ENCODE measurements around the gene NSUN2. TPM values are rescaled to one million over a fixed set of nuclear protein-coding genes. Genes with fewer than 3 reads are reported as not detected.

The NSUN2 gene
- total and polyA plus RNA-seq, 2 donors (not counting 3 experiments of a cell fraction or from before 2014, with no cell fraction given): 53.7 to 73.0 TPM

GRCh38 chr5:6604341-6604740, 28.5 kb downstream of the NSUN2 start:
- Histone ChIP-seq H3K36me3 (ENCODE audit: control insufficient read depth in 2 of 2, extremely low read depth in 1 of 2, insufficient read depth in 2 of 2, low read length in 2 of 2) (peaks cover 46 to 48% of the 10 kb centered on the region in 2 experiments), H3K4me3 (replicated peaks in 1 of 3; ENCODE audit: insufficient read depth in 1 of 3, low read depth in 1 of 3, low read length in 3 of 3) (no peak overlapping the region), H3K27ac (ENCODE audit: insufficient read depth, low read depth, low read length) (no peak overlapping the region), H3K4me1 (ENCODE audit: control insufficient read depth, extremely low read depth, insufficient read depth, low read length) (no peaks in the 10 kb centered on the region), H3K79me2 (ENCODE audit: control insufficient read depth, insufficient read depth, low read length) (no peaks in the 10 kb centered on the region), H4K20me1 (replicated peaks; ENCODE audit: control insufficient read depth, extremely low read depth, insufficient read depth, low read length) (no peaks in the 10 kb centered on the region), H3K4me2 (ENCODE audit: insufficient read depth, low read length) (no peak overlapping the region), H3K9me1 (replicated peaks; ENCODE audit: control insufficient read depth, extremely low read depth, insufficient read depth, low read length) (no peaks in the 10 kb centered on the region), H3K27me3 (ENCODE audit: control insufficient read depth in 2 of 2, insufficient read depth in 2 of 2, low read length in 2 of 2) (no peaks in the 10 kb centered on the region), H3K9me3 (replicated peaks; ENCODE audit: control insufficient read depth, insufficient read depth, low read length) (no peaks in the 10 kb centered on the region), H2AFZ (ENCODE audit: low read depth, low read length) (no peak overlapping the region), H3K9ac (replicated peaks; ENCODE audit: extremely low read depth, insufficient read depth, low read length) (no peak overlapping the region)
- ChIA-PET POLR2A (no interaction called here), CTCF (no interaction called here)
- DNase-seq (ENCODE audit: low read depth, low spot score): no peak
- no TSS peak for BruUV-seq (replicated peaks)
- intact Hi-C loops (cut with micrococcal nuclease): no loop called here
- dilution Hi-C loops (cut with MboI; ENCODE audit: extremely low pct_ligation_motif_present, low sequenced_read_pairs): no loop called here
- TF ChIP-seq POLR2A (IDR thresholded peaks at IDR 0.05; ENCODE audit: low read depth, low read length): no peak
- no peak for TF ChIP-seq POLR2AphosphoS5 (IDR thresholded peaks at IDR 0.05; ENCODE audit: insufficient read depth, low read depth, low read length)
- TF ChIP-seq GATA2 (IDR thresholded peaks at IDR 0.05; ENCODE audit: insufficient read depth, insufficient read length, low read depth, low read length): no peak
- TF ChIP-seq MYC (IDR thresholded peaks at IDR 0.05; ENCODE audit: low read depth, low read length): no peak
- no peak for TF ChIP-seq CTCF (IDR thresholded peaks at IDR 0.05; ENCODE audit: extremely low read depth in 1 of 2, insufficient read depth in 1 of 2, low read depth in 1 of 2, low read length in 2 of 2)
- TF ChIP-seq MAX (IDR thresholded peaks at IDR 0.05; ENCODE audit: insufficient read depth, insufficient read length): no peak
- TF ChIP-seq JUN (IDR thresholded peaks at IDR 0.05; ENCODE audit: borderline replicate concordance, insufficient read depth, insufficient read length, low read depth): no peak
- TF ChIP-seq FOS (IDR thresholded peaks at IDR 0.05; ENCODE audit: borderline replicate concordance, insufficient read depth, low read length): no peak
- TF ChIP-seq EZH2 (IDR thresholded peaks at IDR 0.05; ENCODE audit: borderline replicate concordance, low read depth, low read length, severe bottlenecking): no peak
- FAIRE-seq: no peak
